K562 (cell line): ENCODE results near the gene NR0B2. TPM values are rescaled to one million over a fixed set of nuclear protein-coding genes. Genes with fewer than 3 reads are reported as not detected.

Source experiments
- BRCA1 ChIP-seq, 2 experiments: fragments of 450-650 bp in 1 of 2; sonication (generic) in 1 of 2; formaldehyde crosslinking in 1 of 2; IDR thresholded peaks; 2 replicates each; pipeline versions ENCODE4 v1.5.0 to v1.6.1; 2017 to 2020; ENCODE audit warnings: mild to moderate bottlenecking in 1 of 2, missing genetic modification reagents in 1 of 2
- IRF2 ChIP-seq: sonication (generic); formaldehyde crosslinking; IDR thresholded peaks from 2 replicates; pipeline ENCODE4 v1.8.1; 2022; ENCODE audit warnings: mild to moderate bottlenecking, missing genetic modification reagents
- TCF7 ChIP-seq: sonication (generic); IDR thresholded peaks from 2 replicates; pipeline ENCODE4 v1.6.1; 2016; ENCODE audit warnings: antibody characterized with exemption, borderline replicate concordance
- ZC3H8 ChIP-seq: fragments of 450-650 bp; IDR thresholded peaks from 2 replicates; pipeline ENCODE4 v1.6.1; 2017
- ZKSCAN8 ChIP-seq: fragments of 200-800 bp; sonication (Bioruptor generic); IDR thresholded peaks from 2 replicates; pipeline ENCODE4 v1.6.1; 2016; ENCODE audit warnings: missing genetic modification characterization, missing compliant biosample characterization
- polyA plus RNA-seq, 8 experiments: library from polyadenylated mRNA; depleted of rRNA in 4 of 8; stranded (reverse) in 5 of 8; unstranded in 3 of 8; fragments of >200 nt; fragmentation: Nextera tagmentation in 2 of 8; fragmentation: Illumina TruSeq in 1 of 8; extraction: Ambion mirVana in 2 of 8; extraction: Trizol in 1 of 8; gene quantifications; 2 replicates each; pipeline versions ENCODE4 v1.2.1 to v1.2.3, GENCODE V29; 2011 to 2014; ENCODE audit warnings: inconsistent platforms in 1 of 8, missing spikeins in 1 of 8
- total RNA-seq, 7 experiments: library from RNA; depleted of rRNA in 6 of 7; stranded (reverse); fragments of >200 nt in 6 of 7; fragmentation: Illumina TruSeq in 2 of 7; extraction: Trizol in 2 of 7; gene quantifications; 2 replicates each; pipeline versions ENCODE4 v1.2.1 to v1.2.3, GENCODE V29; 2011 to 2021; ENCODE audit warnings: low replicate concordance in 1 of 7
- TF ChIP-seq, protein P1 (sequence below): IDR thresholded peaks from 3 replicates; pipeline ENCODE4 v1.6.1; 2011; ENCODE audit warnings: borderline replicate concordance, mild to moderate bottlenecking, moderate library complexity; ENCODE audit not compliant: insufficient read length; ENCODE audit errors: extremely low read depth
- TF ChIP-seq, protein P2 (sequence below): fragments of 450-650 bp; IDR thresholded peaks from 2 replicates; pipeline ENCODE4 v1.6.1; 2018; ENCODE audit not compliant: partially characterized antibody
- TF ChIP-seq, protein P3 (sequence below), 2 experiments: fragments of 450-650 bp; IDR thresholded peaks; 2 replicates each; pipeline ENCODE4 v1.6.1; 2016; ENCODE audit warnings: mild to moderate bottlenecking in 2 of 2, borderline replicate concordance in 1 of 2, low read depth in 1 of 2, moderate library complexity in 1 of 2
- TF ChIP-seq, protein P4 (sequence below): fragments of 450-650 bp; IDR thresholded peaks from 2 replicates; pipeline ENCODE4 v1.6.1; 2017; ENCODE audit warnings: mild to moderate bottlenecking, moderate library complexity

Gene NR0B2
- total and polyA plus RNA-seq, 9 of the 15 experiments (the other 6 are each of a cell fraction or from before 2014, with no cell fraction given), result not detected

DNA sequence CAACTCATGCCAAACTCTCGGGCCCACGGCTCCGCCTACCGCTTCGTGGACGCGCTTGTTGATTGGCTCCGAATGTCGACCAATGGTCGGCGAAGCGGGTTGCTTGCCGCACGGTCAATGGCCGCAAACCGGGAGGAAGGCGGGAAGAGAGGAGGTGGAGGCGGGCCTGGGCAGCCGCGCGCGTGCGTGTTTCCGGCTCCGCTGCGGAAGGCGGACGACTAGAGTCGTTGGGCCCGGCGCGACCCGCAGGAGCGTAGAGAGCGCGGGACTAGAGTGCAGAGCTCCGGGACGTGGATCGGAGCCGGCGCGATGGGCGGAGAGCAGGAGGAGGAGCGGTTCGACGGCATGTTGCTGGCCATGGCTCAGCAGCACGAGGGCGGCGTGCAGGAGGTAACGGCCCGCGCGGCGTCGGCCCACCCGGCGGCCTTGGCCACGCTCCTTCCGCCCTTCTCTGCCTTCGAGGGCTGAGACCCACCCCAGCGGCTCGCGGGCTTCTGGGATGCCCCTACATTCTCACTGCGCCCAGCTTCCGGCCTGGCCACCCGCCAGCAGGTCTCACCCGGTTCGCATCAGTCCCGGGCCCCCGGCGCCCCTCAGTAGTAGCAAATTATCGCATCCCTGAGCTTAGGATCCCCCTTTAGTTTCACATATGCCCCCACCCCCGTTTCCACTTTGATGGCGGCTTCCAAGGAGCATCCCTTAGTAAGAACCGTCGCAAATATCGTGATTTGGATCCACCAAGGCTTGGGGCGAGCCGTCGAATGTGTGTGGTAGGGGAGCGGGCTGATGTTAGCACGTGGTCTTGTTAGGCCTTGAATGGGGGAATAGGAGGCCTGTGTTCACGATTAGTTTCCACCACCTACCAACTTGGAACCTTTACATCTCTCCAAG, 8.0 kb upstream of the NR0B2 start, which contains the start of gene NUDC (continued):
- TF ChIP-seq, protein P1, sequence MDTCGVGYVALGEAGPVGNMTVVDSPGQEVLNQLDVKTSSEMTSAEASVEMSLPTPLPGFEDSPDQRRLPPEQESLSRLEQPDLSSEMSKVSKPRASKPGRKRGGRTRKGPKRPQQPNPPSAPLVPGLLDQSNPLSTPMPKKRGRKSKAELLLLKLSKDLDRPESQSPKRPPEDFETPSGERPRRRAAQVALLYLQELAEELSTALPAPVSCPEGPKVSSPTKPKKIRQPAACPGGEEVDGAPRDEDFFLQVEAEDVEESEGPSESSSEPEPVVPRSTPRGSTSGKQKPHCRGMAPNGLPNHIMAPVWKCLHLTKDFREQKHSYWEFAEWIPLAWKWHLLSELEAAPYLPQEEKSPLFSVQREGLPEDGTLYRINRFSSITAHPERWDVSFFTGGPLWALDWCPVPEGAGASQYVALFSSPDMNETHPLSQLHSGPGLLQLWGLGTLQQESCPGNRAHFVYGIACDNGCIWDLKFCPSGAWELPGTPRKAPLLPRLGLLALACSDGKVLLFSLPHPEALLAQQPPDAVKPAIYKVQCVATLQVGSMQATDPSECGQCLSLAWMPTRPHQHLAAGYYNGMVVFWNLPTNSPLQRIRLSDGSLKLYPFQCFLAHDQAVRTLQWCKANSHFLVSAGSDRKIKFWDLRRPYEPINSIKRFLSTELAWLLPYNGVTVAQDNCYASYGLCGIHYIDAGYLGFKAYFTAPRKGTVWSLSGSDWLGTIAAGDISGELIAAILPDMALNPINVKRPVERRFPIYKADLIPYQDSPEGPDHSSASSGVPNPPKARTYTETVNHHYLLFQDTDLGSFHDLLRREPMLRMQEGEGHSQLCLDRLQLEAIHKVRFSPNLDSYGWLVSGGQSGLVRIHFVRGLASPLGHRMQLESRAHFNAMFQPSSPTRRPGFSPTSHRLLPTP, result no peak
- TF ChIP-seq, protein P2, sequence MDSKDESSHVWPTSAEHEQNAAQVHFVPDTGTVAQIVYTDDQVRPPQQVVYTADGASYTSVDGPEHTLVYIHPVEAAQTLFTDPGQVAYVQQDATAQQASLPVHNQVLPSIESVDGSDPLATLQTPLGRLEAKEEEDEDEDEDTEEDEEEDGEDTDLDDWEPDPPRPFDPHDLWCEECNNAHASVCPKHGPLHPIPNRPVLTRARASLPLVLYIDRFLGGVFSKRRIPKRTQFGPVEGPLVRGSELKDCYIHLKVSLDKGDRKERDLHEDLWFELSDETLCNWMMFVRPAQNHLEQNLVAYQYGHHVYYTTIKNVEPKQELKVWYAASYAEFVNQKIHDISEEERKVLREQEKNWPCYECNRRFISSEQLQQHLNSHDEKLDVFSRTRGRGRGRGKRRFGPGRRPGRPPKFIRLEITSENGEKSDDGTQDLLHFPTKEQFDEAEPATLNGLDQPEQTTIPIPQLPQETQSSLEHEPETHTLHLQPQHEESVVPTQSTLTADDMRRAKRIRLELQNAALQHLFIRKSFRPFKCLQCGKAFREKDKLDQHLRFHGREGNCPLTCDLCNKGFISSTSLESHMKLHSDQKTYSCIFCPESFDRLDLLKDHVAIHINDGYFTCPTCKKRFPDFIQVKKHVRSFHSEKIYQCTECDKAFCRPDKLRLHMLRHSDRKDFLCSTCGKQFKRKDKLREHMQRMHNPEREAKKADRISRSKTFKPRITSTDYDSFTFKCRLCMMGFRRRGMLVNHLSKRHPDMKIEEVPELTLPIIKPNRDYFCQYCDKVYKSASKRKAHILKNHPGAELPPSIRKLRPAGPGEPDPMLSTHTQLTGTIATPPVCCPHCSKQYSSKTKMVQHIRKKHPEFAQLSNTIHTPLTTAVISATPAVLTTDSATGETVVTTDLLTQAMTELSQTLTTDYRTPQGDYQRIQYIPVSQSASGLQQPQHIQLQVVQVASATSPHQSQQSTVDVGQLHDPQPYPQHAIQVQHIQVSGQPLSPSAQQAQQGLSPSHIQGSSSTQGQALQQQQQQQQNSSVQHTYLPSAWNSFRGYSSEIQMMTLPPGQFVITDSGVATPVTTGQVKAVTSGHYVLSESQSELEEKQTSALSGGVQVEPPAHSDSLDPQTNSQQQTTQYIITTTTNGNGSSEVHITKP, result no peak
- TF ChIP-seq IRF2 (CRISPR knock-in tag) (no peak), BRCA1 (IDR thresholded peaks at IDR 0.05) (no peak), BRCA1 (CRISPR knock-in tag; IDR thresholded peaks at IDR 0.05) (no peak), ZKSCAN8 (CRISPR knock-in tag) (no peak), TCF7 (peak; percentile 80; the same call in 1 of the 2 replicates), ZC3H8 (no peak)
- TF ChIP-seq, protein P3, sequence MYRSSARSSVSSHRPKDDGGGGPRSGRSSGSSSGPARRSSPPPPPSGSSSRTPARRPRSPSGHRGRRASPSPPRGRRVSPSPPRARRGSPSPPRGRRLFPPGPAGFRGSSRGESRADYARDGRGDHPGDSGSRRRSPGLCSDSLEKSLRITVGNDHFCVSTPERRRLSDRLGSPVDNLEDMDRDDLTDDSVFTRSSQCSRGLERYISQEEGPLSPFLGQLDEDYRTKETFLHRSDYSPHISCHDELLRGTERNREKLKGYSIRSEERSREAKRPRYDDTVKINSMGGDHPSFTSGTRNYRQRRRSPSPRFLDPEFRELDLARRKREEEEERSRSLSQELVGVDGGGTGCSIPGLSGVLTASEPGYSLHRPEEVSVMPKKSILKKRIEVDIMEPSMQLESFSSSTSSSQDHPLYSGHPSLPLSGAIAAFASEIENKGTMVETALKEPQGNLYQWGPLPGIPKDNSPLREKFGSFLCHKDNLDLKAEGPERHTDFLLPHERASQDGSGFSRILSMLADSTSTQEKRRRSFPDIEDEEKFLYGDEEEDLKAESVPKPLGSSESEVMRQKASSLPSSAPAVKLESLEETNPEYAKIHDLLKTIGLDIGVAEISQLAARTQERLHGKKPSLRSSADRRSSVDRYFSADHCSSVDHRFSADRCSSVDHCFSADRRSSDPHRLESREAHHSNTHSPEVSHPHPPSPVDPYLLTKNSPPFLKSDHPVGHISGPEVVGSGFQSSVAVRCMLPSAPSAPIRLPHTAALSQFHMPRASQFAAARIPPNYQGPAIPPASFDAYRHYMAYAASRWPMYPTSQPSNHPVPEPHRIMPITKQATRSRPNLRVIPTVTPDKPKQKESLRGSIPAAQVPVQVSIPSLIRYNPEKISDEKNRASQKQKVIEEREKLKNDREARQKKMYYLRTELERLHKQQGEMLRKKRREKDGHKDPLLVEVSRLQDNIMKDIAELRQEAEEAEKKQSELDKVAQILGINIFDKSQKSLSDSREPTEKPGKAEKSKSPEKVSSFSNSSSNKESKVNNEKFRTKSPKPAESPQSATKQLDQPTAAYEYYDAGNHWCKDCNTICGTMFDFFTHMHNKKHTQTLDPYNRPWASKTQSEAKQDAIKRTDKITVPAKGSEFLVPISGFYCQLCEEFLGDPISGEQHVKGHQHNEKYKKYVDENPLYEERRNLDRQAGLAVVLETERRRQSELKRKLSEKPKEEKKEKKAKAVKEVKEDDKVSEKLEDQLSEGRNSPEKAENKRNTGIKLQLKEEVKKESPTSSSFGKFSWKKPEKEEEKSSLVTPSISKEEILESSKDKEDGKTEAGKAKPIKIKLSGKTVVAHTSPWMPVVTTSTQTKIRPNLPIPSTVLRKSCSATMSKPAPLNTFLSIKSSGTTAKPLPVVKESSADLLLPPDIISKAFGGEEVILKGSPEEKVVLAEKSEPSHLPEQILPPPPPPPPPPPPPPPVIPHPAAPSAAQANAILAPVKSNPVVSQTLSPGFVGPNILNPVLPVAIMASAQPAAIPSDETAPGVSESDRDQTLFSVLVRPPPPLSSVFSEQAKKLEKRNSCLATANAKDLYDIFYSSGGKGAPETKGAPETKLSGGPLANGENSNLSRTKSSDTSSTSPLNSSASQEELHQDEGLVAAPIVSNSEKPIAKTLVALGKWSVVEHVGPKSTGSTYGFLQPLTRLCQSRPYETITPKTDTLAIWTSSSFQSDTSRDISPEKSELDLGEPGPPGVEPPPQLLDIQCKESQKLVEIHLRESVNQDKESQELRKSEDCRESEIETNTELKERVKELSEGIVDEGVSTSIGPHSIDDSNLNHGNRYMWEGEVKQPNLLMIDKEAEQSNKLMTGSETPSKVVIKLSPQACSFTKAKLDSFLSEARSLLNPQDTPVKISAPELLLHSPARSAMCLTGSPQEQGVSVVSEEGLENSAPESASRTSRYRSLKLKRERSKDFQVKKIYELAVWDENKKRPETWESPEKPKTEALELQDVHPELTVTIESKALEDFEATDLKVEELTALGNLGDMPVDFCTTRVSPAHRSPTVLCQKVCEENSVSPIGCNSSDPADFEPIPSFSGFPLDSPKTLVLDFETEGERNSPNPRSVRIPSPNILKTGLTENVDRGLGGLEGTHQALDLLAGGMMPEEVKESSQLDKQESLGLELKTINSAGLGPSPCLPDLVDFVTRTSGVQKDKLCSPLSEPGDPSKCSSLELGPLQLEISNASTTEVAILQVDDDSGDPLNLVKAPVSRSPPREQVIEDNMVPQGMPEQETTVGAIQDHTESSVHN (IDR thresholded peaks at IDR 0.05; ENCODE audit: borderline replicate concordance in 1 of 2, low read depth in 1 of 2), result no peak
- TF ChIP-seq, protein P4, sequence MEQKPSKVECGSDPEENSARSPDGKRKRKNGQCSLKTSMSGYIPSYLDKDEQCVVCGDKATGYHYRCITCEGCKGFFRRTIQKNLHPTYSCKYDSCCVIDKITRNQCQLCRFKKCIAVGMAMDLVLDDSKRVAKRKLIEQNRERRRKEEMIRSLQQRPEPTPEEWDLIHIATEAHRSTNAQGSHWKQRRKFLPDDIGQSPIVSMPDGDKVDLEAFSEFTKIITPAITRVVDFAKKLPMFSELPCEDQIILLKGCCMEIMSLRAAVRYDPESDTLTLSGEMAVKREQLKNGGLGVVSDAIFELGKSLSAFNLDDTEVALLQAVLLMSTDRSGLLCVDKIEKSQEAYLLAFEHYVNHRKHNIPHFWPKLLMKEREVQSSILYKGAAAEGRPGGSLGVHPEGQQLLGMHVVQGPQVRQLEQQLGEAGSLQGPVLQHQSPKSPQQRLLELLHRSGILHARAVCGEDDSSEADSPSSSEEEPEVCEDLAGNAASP, result no peak
